T47D (cell line): ENCODE measurements around the gene LCOR.

Experiments
- DNase-seq, 2 experiments: peaks; one replicate each; pipeline versions ENCODE4 v3.0.0 to v3.0.0-alpha.2; 2011 to 2012; ENCODE audit warnings: low read depth in 1 of 2, low spot score in 1 of 2
- JUND ChIP-seq: IDR thresholded peaks from 2 replicates; pipeline ENCODE4 v1.6.1; 2012; ENCODE audit warnings: low read depth
- in situ Hi-C: cut with HindIII; loops from 2 replicates; pipeline ENCODE4 v1.10.0; 2016; ENCODE audit warnings: low sequenced_read_pairs, low pct_unique_long_range_greater_than_20kb

LCOR gene

GRCh38 chr10:96995851-96996250 lies 163.8 kb downstream of the LCOR start:
- TF ChIP-seq JUND: no peak
- peak in 1 of 2 experiments; percentile 60 for DNase-seq
- in situ Hi-C loops: no loop called here

DNA sequence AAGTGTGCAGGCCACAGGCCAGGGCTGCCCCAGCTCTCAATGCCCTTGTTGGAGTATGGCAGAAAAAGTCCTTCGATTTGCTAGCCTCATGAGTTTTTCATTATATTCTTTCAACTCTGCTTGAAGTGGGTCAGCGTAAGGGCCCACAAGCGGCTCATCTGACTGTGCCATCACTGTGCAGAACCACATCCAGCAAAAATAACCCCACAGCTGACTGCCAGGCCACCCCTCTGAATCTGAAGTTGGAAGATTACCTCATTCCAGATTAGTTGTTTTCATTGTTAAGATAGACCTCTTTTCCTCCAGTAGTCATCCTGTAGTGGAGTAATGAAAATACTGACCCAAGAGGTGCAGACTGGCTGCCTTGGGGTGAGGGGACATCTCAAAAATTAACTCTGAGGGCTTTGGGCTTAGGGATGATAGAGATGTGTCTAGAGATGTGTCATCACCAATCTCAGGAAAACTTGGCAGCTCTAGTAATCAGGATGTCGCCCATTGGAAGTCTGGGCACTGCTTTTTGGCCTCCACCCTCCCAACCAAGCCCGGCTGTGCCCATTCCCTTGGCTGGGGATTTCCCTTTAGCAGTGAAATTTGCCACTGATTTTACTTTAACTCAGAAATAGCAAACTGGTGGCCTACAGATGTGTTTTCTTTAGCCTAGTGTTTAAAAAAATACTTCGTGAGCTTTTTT lies 164.3 kb downstream of the LCOR start:
- DNase-seq: no peak
- in situ Hi-C loops: no loop called here
- TF ChIP-seq JUND: no peak

- no peak for DNase-seq
- TF ChIP-seq JUND: no peak
- in situ Hi-C loops: no loop called here
Observed at GRCh38 chr10:96998329-96998888, 166.3 kb downstream of the LCOR start.

DNA sequence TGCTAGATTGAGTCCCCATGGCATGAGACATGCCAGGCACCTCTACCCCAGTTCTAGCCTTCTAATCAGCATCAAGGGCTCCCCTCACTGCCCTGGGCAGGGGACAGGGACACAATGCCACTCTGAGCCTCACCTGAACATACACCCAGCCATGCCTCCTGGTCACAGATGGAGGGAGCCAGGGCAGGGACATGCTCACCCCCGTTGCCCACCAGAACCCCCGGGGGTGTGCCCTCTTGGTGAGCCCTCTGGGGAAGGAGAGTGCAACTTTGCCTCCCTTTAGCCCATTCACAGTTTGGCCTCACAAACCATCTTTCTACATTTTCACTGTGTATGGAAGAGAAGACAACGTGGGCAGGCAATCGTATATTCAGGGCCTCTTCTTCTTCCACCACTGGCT lies 167.2 kb downstream of the LCOR start:
- no peak for TF ChIP-seq JUND
- in situ Hi-C loops: no loop called here
- no peak for DNase-seq

GRCh38 chr10:96999987-97000386 lies 167.9 kb downstream of the LCOR start:
- in situ Hi-C loops: no loop called here
- TF ChIP-seq JUND: no peak
- DNase-seq: no peak

DNA sequence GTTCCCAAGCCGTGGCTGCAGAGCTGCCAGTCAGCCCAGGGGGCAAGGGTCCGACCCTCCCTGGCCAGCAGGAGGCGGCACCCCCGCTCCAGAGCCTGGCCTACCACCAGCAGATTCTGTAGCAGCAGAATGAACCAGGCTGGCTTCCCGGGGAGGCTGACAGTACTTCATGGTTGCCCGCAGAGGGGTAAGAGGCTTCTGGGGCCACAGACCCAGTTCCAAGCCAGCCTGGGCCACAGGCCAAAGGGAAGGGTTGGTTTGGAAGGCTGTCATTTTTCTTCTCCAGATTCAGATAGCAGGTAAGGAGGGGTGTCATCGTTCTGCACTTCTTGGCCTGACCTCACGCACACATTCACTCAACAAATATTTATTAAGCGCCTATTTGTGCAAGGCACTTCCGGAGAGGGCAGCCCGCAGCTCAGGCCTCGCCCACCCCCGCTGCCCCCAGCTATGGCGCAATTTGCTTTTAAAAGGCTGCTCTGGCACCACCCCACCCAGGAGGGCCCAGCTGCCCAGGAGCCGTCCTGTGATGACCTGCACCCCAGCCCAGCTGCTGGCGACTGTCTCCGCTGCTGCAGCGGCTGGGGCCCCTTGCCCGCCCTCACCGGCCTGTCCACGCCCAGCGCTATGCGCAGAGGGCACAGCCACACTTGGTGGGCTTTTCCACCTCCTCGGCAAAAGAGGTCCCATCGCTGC lies 168.5 kb downstream of the LCOR start:
- in situ Hi-C loops: no loop called here
- TF ChIP-seq JUND: no peak
- no peak for DNase-seq

GRCh38 chr10:97001183-97001991 lies 169.3 kb downstream of the LCOR start:
- in situ Hi-C loops: no loop called here

GRCh38 chr10:97002670-97003069 lies 170.6 kb downstream of the LCOR start:
- TF ChIP-seq JUND: no peak
- in situ Hi-C loops: no loop called here
- no peak for DNase-seq

More at GRCh38 chr10:97001183-97001991, 169.3 kb downstream of the LCOR start:
- no peak for TF ChIP-seq JUND
- DNase-seq: no peak

DNA sequence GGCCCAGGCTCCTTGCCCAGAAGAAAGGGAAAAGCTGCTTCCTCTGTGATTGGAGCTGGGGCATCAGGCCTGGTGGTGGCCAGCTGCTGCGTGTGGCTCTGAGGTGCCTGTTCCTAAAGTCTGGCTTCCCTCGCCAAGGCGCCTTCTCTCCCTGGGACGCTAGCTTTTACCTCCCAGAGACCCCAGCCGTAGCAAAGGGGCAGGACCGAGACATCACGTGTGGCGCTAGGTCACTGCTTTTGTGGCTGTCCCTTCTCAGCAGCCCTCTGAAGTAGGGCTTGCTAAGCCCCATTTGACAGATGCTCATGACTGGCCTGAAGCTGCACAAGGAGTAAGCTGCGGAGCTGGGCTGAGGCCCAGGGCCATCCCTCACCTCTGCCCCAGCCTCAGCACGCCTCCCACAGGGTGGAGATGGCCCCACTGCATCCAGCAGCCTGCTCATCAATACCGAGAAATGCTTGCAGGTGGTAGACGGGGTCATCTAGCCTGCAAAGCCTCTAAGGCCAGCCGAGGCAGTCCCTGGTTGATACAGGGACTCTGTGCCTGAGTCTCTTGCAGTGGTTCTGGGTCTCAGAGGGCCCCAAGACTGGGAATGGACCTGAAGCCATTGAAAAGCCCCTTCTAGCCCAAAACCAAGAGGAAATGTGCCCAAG lies 171.2 kb downstream of the LCOR start:
- in situ Hi-C loops: no loop called here
- TF ChIP-seq JUND: no peak
- DNase-seq: no peak

DNA sequence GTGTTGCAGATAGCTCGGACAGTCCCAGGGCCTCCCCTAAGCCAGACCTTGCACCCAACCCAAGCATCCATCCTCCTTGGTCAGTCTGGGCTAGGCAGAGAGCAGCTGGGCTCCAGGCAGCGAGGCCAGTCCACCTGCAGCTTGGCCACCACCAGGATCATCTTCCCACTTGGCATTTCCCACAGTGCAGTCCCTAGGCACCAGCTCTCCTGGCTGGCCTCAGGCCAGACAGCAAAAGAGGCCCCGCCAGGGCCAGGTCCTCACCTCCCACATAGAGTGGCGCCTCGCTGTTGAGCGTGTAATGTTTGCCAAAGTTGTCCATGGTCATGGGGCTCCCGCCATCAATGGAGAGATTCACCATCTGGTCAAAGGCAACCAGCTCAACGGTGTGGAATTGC lies 171.7 kb downstream of the LCOR start:
- in situ Hi-C loops: no loop called here
- DNase-seq: no peak
- TF ChIP-seq JUND: no peak

DNA sequence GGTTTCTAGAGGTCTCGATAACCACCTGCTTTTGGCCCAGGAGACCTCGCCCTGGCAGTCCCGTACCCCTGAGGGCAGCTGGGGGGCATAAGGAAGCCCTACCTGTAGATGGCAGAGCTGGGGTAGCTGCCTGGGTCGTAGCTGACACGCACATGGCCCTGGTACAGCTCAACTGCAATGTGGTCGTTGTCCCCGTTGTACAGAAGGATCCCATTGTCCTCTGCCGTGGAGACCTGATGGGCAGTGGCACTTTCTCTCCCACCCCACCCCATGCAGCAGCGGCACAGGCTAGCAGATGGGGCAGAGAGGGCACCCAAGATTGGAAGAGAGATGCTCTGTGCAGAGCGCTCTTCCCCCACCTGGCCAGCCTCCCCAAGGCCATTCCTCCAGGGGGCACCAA lies 172.5 kb downstream of the LCOR start:
- no peak for DNase-seq
- in situ Hi-C loops: no loop called here
- TF ChIP-seq JUND: no peak

DNA sequence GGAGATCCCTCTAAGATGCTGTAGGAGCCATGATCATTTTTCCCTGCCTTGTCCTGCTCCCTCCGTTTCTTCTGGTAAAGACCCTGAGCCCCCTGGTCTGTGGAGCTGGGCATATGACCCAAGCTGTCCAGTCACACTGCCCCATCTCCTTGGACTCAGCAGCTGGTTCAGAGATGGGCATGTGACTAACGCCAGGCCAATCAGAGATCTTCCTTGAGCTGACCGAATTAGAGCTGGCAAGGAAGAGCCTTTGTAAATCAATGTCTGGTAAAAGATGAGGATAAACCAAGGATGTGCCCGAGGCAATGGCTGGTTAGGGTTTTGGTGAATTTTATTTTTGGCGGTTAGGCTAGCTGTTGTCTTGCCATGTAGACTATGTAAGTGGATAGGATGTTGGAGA lies 173.3 kb downstream of the LCOR start:
- DNase-seq: no peak
- no peak for TF ChIP-seq JUND
- in situ Hi-C loops: no loop called here
